NCI-H524 treated with DMSO at 0.1 percent for 48 hours (cell line): Measurements from ENCODE around the gene ERMAP.

Experiments
- DNase-seq: peaks from one replicate; lab custom pipeline; 2025; lab: John Stamatoyannopoulos, UW

Gene ERMAP

GRCh38 chr1:42876009-42876408, 59.1 kb downstream of the ERMAP start:
- DNase-seq = no peak

GRCh38 chr1:42877380-42877779, 60.5 kb downstream of the ERMAP start:
- DNase-seq = no peak

- no peak for DNase-seq
Observed at GRCh38 chr1:42880384-42880783, 63.5 kb downstream of the ERMAP start.

GRCh38 chr1:42886046-42886739, 69.3 kb downstream of the ERMAP start:
- no peak for DNase-seq

- DNase-seq = no peak
Observed at GRCh38 chr1:42886800-42887199, 69.9 kb downstream of the ERMAP start.

GRCh38 chr1:42887366-42887765, 70.4 kb downstream of the ERMAP start:
- DNase-seq = no peak

GRCh38 chr1:42888013-42888633, 71.2 kb downstream of the ERMAP start:
- DNase-seq = no peak

- DNase-seq = no peak
Observed at GRCh38 chr1:42889264-42889663, 72.3 kb downstream of the ERMAP start.

GRCh38 chr1:42891465-42892138, 74.7 kb downstream of the ERMAP start:
- DNase-seq = no peak
